Esophagus muscularis mucosa (tissue), 4 donors: ENCODE results near the gene DAZL.

Experiments
- CTCF ChIP-seq, 3 experiments: fragments of 200-600 bp in 2 of 3; fragments of 450-650 bp in 1 of 3; sonication (generic) in 2 of 3; IDR thresholded peaks; one replicate each; pipeline ENCODE4 v1.5.1; 2017 to 2019; ENCODE audit warnings: antibody characterized with exemption in 3 of 3, mild to moderate bottlenecking in 2 of 3, moderate library complexity in 1 of 3
- EP300 ChIP-seq: sonication (generic); formaldehyde crosslinking; IDR thresholded peaks from one replicate; pipeline ENCODE4 v1.6.1; 2017; ENCODE audit warnings: antibody characterized with exemption
- POLR2AphosphoS5 ChIP-seq, 2 donors: sonication (generic); formaldehyde crosslinking; IDR thresholded peaks; one replicate each; pipeline ENCODE4 v1.6.1; 2017; ENCODE audit warnings: antibody characterized with exemption in 2 of 2

GRCh38 chr3:16653712-16654111, 48.5 kb upstream of the DAZL start:
- TF ChIP-seq CTCF (IDR thresholded peaks at IDR 0.05) = no peak
- TF ChIP-seq EP300 = no peak
- no peak for TF ChIP-seq POLR2AphosphoS5 (IDR thresholded peaks at IDR 0.05)
